Esophagus squamous epithelium (tissue), 5 donors: ENCODE data around the gene TNNC2. TPM values are rescaled to one million over a fixed set of nuclear protein-coding genes. Genes with fewer than 3 reads are reported as not detected.
A peak's percentile ranks its signal among the peaks of the same experiment; 100 is the strongest.

ENCODE experiments used
- DNase-seq: peaks from one replicate; lab custom pipeline; 2025; lab: John Stamatoyannopoulos, UW
- H3K27ac ChIP-seq, 4 donors: fragments of 200-600 bp; sonication (generic); one replicate each; pipeline ENCODE4 v1.5.1; 2016 to 2019; ENCODE audit warnings: mild to moderate bottlenecking in 1 of 4
- H3K27me3 ChIP-seq, 4 donors: fragments of 200-600 bp; sonication (generic); 1 replicate in 3 of 4; 2 replicates in 1 of 4; pipeline versions ENCODE4 v1.5.1 to v1.6.0; 2017 to 2021; ENCODE audit warnings: antibody characterized with exemption in 1 of 4
- H3K36me3 ChIP-seq, 3 donors: fragments of 200-600 bp; sonication (generic); one replicate each; pipeline ENCODE4 v1.5.1; 2016 to 2019
- H3K4me1 ChIP-seq, 3 donors: fragments of 200-600 bp; sonication (generic); one replicate each; pipeline ENCODE4 v1.5.1; 2017 to 2019
- H3K4me3 ChIP-seq, 4 donors: fragments of 200-600 bp; sonication (generic); 1 replicate in 3 of 4; 2 replicates in 1 of 4; pipeline ENCODE4 v1.5.1; 2016 to 2019; ENCODE audit warnings: mild to moderate bottlenecking in 2 of 4, moderate library complexity in 1 of 4
- H3K9me3 ChIP-seq, 3 donors: fragments of 200-600 bp; sonication (generic); one replicate each; pipeline ENCODE4 v1.5.1; 2016 to 2019
- POLR2A ChIP-seq, 4 donors: fragments of 450-650 bp; IDR thresholded peaks; one replicate each; pipeline ENCODE4 v1.6.1; 2017; ENCODE audit warnings: antibody characterized with exemption in 4 of 4, mild to moderate bottlenecking in 4 of 4, moderate library complexity in 3 of 4
- WGBS, 2 donors: methylation state at CpG; one replicate each; pipeline ENCODE4 v1.1.5; 2018; 5-methylcytosine and 5-hydroxymethylcytosine counted together
- intact Hi-C: fragments of 100-400 bp; cut with DNase I; formaldehyde crosslinking; loops from one replicate; pipeline ENCODE4 v1.15.0; 2022
- total RNA-seq, 4 donors: library from RNA; depleted of rRNA; stranded (reverse); fragments of >200 nt; gene quantifications; one replicate each; pipeline ENCODE4 v1.1.0, GENCODE V29; 2016
- TF ChIP-seq, protein P1 (sequence below), 6 experiments: fragments of 450-650 bp in 4 of 6; fragments of 200-600 bp in 2 of 6; sonication (generic) in 2 of 6; IDR thresholded peaks; one replicate each; pipeline ENCODE4 v1.5.1; 2016 to 2019; ENCODE audit warnings: antibody characterized with exemption in 6 of 6, mild to moderate bottlenecking in 4 of 6, moderate library complexity in 4 of 6
- donor health status: DM: yes; HTN: yes; CAD: no.

Gene TNNC2
- total RNA-seq, 4 donors from 2014 or later, result 1.1 TPM; not detected in 3

DNA sequence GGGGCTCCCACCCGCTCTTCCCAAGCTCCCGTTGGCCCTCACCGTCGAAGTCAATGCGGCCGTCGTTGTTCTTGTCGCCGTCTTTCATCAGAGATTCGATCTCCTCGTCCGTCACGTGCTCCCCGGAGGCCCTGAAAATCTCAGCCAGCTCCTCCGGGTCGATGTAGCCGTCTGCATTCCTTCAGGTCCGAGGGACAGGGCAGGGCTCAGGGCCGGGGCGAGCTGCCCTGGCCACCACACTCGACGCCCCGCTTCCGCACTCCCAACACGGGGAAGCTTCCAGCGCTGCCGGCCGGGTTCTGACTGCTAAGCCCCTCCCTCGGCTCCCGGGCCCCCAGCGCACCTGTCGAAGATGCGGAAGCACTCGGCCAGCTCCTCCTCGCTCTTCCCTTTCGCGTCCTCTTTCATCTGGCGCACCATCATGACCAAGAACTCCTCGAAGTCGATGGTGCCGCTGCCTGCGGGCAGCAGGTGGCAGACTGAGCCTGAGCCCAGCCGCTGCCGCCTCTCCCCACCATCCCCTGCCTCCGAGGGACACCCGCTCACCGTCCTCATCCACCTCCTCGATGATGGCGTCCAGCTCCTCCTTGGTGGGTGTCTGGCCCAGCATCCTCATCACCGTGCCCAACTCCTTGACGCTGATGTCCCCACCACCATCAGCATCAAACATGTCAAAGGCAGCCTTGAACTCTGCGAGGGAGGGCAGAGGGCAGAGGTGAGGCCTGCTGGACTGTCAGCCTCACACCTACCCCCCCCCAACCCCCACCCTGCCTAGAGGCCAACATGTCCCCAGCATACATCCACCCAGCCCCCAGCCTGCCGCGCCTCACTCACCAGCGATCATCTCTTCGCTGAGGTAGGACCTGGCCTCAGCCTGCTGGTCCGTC is 2.9 kb downstream of the TNNC2 start:
- Histone ChIP-seq H3K4me1 (peaks cover 18 to 53% (median 25%) of the 10 kb centered on the region in 3 donors), H3K27ac (peak overlapping the region in 1 of 4 donors; percentile 12), H3K36me3 (no peaks in the 10 kb centered on the region), H3K27me3 (peaks cover 0 to 31% (median 0%) of the 10 kb centered on the region in 4 donors), H3K9me3 (no peaks in the 10 kb centered on the region), H3K4me3 (peak overlapping the region; percentile 9 to 44 (median 28))
- intact Hi-C loops, result no loop called here
- 12 to 29% methylated on average over 24 to 42 of the region's 57 CpGs for WGBS, 2 donors
- DNase-seq, result no peak
- TF ChIP-seq, protein P1, sequence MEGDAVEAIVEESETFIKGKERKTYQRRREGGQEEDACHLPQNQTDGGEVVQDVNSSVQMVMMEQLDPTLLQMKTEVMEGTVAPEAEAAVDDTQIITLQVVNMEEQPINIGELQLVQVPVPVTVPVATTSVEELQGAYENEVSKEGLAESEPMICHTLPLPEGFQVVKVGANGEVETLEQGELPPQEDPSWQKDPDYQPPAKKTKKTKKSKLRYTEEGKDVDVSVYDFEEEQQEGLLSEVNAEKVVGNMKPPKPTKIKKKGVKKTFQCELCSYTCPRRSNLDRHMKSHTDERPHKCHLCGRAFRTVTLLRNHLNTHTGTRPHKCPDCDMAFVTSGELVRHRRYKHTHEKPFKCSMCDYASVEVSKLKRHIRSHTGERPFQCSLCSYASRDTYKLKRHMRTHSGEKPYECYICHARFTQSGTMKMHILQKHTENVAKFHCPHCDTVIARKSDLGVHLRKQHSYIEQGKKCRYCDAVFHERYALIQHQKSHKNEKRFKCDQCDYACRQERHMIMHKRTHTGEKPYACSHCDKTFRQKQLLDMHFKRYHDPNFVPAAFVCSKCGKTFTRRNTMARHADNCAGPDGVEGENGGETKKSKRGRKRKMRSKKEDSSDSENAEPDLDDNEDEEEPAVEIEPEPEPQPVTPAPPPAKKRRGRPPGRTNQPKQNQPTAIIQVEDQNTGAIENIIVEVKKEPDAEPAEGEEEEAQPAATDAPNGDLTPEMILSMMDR (IDR thresholded peaks at IDR 0.05), result peak; percentile 10 to 49 (median 34)
- TF ChIP-seq POLR2A (IDR thresholded peaks at IDR 0.05), result no peak

DNA sequence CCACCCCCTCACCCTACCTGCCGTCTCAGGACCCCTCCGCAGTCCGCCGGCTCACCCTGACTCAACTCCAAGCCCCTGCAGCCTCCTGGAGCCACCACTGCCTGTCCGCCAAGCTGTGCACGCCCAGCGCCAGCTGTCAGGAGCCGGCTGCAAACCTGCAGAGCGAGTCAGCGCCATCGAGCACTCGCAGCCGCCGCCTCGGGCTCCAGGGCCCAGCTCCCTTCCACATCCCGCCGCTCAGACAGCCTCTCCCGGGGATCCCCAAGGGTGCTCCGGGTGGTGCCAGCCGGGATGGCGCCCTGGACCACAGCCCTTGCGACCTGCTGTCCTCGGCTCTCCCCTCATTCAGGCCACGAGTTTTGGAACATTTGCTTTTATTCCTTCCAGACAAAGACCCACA is 4.3 kb downstream of the TNNC2 start:
- H3K4me3 ChIP-seq, result peak overlapping the region in 2 of 4 donors; percentile 0 to 45
- TF ChIP-seq, protein P1 (IDR thresholded peaks at IDR 0.05), result no peak
- no peak for TF ChIP-seq POLR2A (IDR thresholded peaks at IDR 0.05)
- H3K4me1 ChIP-seq, result peaks cover 18 to 43% (median 21%) of the 10 kb centered on the region in 3 donors
- no peak overlapping the region for H3K27ac ChIP-seq
- H3K36me3 ChIP-seq, result no peaks in the 10 kb centered on the region
- no peak for DNase-seq
- intact Hi-C loops, result no loop called here
- 0 to 10% methylated on average over 2 to 12 of the region's 24 CpGs for WGBS, 2 donors
- H3K27me3 ChIP-seq, result peaks cover 0 to 31% (median 0%) of the 10 kb centered on the region in 4 donors
- H3K9me3 ChIP-seq, result no peaks in the 10 kb centered on the region

DNA sequence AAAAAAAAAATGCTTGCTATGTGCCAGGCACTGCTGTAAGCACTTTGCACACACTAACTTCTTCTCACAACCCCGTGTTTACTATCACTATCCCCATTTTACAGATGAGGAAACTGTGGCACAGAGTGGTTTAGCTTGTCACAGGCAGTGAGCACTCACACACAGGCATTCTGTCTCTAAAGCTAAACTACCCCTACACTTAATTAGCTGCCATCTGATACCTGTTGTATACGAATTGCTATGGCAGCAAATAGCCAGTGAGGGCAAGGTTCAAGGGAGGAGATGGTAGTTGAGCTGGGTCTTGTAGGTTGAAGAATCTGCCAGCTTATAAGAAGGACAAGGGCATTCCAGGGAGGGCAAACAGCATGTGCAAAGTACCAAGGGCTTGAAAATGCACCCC is 5.2 kb downstream of the TNNC2 start:
- DNase-seq, result no peak
- H3K27ac ChIP-seq, result no peak overlapping the region
- peaks cover 18 to 49% (median 21%) of the 10 kb centered on the region in 3 donors for H3K4me1 ChIP-seq
- H3K4me3 ChIP-seq, result no peak overlapping the region
- TF ChIP-seq POLR2A (IDR thresholded peaks at IDR 0.05), result no peak
- TF ChIP-seq, protein P1 (IDR thresholded peaks at IDR 0.05), result no peak
- no peaks in the 10 kb centered on the region for H3K9me3 ChIP-seq
- peaks cover 0 to 31% (median 0%) of the 10 kb centered on the region in 4 donors for H3K27me3 ChIP-seq
- H3K36me3 ChIP-seq, result no peaks in the 10 kb centered on the region
- intact Hi-C loops, result no loop called here
- WGBS, 2 donors, result 75 to 76% methylated on average over 2 of the region's 2 CpGs

DNA sequence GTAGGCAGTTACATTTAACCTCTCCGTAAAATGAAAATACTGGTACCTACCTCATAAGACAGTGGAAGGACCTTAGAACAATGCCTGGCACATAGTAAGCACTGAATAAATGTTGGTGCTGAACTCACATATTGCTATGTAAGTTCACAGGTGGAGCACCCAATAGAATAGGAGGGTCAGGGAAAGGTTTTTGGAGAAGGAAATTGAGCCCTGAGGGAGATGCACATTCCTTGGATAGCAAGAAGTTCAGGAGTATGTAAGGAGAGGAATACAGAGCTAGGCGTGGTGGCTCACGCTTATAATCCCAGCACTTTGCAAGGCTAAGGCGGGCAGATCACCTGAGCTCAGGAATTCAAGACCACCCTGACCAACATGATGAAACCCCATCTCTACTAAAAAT is 7.6 kb downstream of the TNNC2 start:
- H3K27ac ChIP-seq, result no peak overlapping the region
- WGBS, 2 donors, result 82 to 92% methylated on average over 4 of the region's 4 CpGs
- H3K4me1 ChIP-seq, result peaks cover 15 to 33% (median 18%) of the 10 kb centered on the region in 3 donors
- DNase-seq, result no peak
- intact Hi-C loops, result loop anchor here (10.0 kb wide), 1 partner anchor 145 kb away; no protein-coding TSS in a partner anchor
- H3K4me3 ChIP-seq, result no peak overlapping the region
- H3K9me3 ChIP-seq, result no peaks in the 10 kb centered on the region
- no peaks in the 10 kb centered on the region for H3K36me3 ChIP-seq
- TF ChIP-seq, protein P1 (IDR thresholded peaks at IDR 0.05), result no peak
- no peak for TF ChIP-seq POLR2A (IDR thresholded peaks at IDR 0.05)
- H3K27me3 ChIP-seq, result peaks cover 0 to 29% (median 0%) of the 10 kb centered on the region in 4 donors

- 79 to 84% methylated on average over 3 of the region's 3 CpGs for WGBS, 2 donors
- intact Hi-C loops, result loop anchor here (10.0 kb wide), 1 partner anchor 147 kb away; no protein-coding TSS in a partner anchor
- DNase-seq, result no peak
- no peak for TF ChIP-seq POLR2A (IDR thresholded peaks at IDR 0.05)
- TF ChIP-seq, protein P1 (IDR thresholded peaks at IDR 0.05), result no peak
- no peak overlapping the region for H3K4me3 ChIP-seq
- no peaks in the 10 kb centered on the region for H3K36me3 ChIP-seq
- peak overlapping the region in 1 of 4 donors; percentile 6 for H3K27ac ChIP-seq
- peaks cover 0 to 17% (median 0%) of the 10 kb centered on the region in 4 donors for H3K27me3 ChIP-seq
- peaks cover 8 to 32% (median 9%) of the 10 kb centered on the region in 3 donors for H3K4me1 ChIP-seq
- no peaks in the 10 kb centered on the region for H3K9me3 ChIP-seq
These were observed 8.9 kb downstream of the TNNC2 start for GRCh38 chr20:45818239-45818638.
